Measurements from ENCODE around the gene INKA2.

DNA sequence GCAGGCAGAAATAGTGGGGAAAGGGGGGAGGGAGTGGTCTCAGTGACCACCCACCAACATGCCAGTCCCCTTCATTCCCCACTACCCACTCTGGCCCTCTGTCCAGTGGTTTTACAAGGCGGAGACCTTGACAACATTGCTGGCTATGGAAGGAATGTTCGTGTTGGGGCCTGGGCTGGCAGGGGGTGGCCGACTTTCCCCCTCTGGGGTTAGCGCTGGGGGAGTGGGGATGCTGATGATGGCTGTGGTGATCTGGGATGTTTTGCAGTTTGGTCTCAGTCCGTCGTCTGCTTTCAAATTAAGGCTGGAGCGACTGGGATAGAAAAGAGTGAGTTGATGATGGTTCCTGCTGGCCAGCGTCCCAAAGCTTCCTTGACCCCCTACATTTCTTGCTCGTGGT lies 36.8 kb upstream of the INKA2 start:
- no peak for TF ChIP-seq POLR2A (IDR thresholded peaks at IDR 0.05; ENCODE audit: low read depth, low read length)
- no peak for TF ChIP-seq PAX5 (IDR thresholded peaks at IDR 0.05; ENCODE audit: insufficient read depth, low read length, severe bottlenecking)
- no peak for TF ChIP-seq TAF1 (IDR thresholded peaks at IDR 0.05; ENCODE audit: low read depth, low read length)
